Measurements from ENCODE around the gene PNPLA7.

Gene PNPLA7

GRCh38 chr9:137497921-137498719 lies 52.1 kb downstream of the PNPLA7 start:
- CTCF ChIA-PET: interaction anchor here (0.6 kb wide), 1 partner anchor 118 kb away, joined by 3 read pairs; no protein-coding TSS in a partner anchor
- no peak overlapping the region for H3K27ac ChIP-seq
- no peak for DNase-seq (ENCODE audit: low spot score)
- TF ChIP-seq, protein P1, sequence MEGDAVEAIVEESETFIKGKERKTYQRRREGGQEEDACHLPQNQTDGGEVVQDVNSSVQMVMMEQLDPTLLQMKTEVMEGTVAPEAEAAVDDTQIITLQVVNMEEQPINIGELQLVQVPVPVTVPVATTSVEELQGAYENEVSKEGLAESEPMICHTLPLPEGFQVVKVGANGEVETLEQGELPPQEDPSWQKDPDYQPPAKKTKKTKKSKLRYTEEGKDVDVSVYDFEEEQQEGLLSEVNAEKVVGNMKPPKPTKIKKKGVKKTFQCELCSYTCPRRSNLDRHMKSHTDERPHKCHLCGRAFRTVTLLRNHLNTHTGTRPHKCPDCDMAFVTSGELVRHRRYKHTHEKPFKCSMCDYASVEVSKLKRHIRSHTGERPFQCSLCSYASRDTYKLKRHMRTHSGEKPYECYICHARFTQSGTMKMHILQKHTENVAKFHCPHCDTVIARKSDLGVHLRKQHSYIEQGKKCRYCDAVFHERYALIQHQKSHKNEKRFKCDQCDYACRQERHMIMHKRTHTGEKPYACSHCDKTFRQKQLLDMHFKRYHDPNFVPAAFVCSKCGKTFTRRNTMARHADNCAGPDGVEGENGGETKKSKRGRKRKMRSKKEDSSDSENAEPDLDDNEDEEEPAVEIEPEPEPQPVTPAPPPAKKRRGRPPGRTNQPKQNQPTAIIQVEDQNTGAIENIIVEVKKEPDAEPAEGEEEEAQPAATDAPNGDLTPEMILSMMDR (conservative IDR thresholded peaks at IDR 0.05; ENCODE audit: low read depth): no peak
- POLR2A ChIA-PET (ENCODE audit: low non-redundant PET): no interaction called here

DNA sequence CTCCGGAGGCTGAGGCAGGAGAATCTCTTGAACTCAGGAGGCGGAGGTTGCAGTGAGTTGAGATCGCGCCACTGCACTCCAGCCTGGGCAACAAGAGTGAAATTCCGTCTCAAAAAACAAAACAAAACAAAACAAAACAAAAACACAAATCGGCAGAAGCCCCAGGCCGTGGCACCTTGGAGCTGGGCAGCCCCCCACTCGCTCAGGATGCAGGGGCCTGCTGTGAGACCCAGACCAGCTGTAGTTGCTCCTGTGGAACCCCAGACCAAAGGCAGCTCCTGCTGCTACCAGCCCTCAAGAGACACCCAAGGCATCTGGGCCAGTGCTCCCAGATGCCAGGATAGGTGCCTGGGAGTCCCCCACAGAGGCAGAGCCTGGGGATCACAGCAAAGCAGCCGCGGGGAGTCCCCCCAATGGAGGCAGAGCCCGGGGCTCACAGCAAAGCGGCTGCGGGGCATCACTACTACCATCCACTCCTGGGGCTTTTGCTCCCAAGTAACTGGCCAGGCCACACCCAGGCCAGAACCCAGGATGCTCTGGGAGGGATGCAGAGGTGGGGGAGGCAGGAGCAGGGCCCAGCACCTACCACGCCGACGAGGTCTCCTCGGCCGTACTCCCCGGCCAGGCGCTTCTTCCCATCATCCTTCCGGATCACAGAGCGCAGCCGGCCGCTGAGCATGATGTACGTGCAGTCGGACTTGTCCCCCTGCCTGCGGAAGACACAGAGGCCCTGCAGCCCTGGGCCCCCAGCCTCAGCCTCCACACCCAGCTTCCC lies 53.4 kb downstream of the PNPLA7 start:
- POLR2A ChIA-PET (ENCODE audit: low non-redundant PET): interaction anchor here (0.6 kb wide), 1 partner anchor 10 kb away, joined by 4 read pairs; no protein-coding TSS in a partner anchor
- TF ChIP-seq, protein P1 (conservative IDR thresholded peaks at IDR 0.05; ENCODE audit: low read depth): no peak
- CTCF ChIA-PET: interaction anchor here (0.6 kb wide), 1 partner anchor 10 kb away, joined by 6 read pairs; no protein-coding TSS in a partner anchor
- H3K27ac ChIP-seq: no peak overlapping the region
- DNase-seq (ENCODE audit: low spot score): no peak

DNA sequence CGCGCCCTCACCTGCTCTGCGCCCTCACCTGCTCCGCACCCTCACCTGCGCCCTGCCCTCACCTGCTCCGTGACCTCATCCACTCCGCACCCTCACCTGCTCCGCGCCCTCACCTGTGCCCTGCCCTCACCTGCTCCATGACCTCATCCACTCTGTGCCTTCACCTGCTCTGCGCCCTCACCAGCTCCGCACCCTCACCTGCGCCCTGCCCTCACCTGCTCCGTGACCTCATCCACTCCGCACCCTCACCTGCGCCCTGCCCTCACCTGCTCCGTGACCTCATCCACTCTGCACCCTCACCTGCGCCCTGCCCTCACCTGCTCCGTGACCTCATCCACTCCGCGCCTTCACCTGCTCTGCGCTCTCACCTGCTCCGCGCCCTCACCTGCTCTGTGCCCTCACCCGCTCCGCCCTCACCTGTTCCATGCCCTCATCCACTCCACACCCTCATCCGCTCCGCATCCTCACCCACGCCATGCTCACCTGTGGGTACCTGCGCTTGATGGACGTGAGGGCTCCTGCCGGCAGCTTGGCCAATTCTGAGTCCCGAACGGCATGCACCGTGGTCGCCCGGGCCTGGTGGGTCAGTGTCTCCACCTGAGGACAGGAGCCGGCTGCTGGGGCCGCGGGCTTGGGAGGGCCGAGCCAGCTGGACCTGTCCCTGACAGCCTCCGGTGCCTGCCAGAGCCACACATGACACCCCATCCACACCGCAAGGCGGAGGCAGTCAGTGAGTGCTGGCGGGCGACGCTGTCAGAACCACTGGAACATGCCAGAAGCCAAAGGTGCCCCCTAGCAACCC lies 55.5 kb downstream of the PNPLA7 start:
- H3K27ac ChIP-seq: no peak overlapping the region
- no peak for DNase-seq (ENCODE audit: low spot score)
- ChIA-PET CTCF (interaction anchor here (0.6 to 1.3 kb wide), 3 partner anchors 10 to 259 kb away, joined by 3 read pairs; partner anchors contain the start of gene NRARP), POLR2A (ENCODE audit: low non-redundant PET) (interaction anchor here (0.8 kb wide), 1 partner anchor 32 kb away, joined by 3 read pairs; no protein-coding TSS in a partner anchor)
- TF ChIP-seq, protein P1 (conservative IDR thresholded peaks at IDR 0.05; ENCODE audit: low read depth): no peak

DNA sequence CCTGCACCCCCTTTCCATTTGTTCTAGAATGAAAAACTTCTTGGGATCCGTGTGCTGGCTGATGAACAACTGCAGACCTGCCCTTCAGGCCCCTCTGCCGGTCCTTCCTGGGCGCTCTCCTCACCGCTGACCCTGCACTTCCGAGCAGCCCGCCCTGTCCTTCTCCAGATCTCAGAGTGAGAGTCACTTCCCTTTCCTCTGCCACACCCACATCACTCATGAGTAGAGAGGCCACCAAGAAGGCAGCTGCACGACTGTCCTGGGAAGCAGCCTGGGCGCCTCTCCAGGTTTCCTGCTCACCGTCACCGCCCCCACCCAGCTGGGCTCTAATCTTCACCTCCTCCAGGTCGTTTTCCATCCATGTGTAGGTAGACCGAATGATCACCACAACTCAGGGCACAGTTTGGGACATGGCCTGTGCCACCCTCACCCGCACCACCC lies 56.1 kb downstream of the PNPLA7 start:
- no peak for DNase-seq (ENCODE audit: low spot score)
- CTCF ChIA-PET: interaction anchor here (1.3 kb wide), 1 partner anchor 192 kb away, joined by 3 read pairs; the partner anchor contains the start of gene NRARP
- peak overlapping the region; percentile 33 for H3K27ac ChIP-seq
- TF ChIP-seq, protein P1 (conservative IDR thresholded peaks at IDR 0.05; ENCODE audit: low read depth): no peak
- POLR2A ChIA-PET (ENCODE audit: low non-redundant PET): interaction anchor here (0.8 kb wide), 1 partner anchor 31 kb away, joined by 3 read pairs; no protein-coding TSS in a partner anchor

DNA sequence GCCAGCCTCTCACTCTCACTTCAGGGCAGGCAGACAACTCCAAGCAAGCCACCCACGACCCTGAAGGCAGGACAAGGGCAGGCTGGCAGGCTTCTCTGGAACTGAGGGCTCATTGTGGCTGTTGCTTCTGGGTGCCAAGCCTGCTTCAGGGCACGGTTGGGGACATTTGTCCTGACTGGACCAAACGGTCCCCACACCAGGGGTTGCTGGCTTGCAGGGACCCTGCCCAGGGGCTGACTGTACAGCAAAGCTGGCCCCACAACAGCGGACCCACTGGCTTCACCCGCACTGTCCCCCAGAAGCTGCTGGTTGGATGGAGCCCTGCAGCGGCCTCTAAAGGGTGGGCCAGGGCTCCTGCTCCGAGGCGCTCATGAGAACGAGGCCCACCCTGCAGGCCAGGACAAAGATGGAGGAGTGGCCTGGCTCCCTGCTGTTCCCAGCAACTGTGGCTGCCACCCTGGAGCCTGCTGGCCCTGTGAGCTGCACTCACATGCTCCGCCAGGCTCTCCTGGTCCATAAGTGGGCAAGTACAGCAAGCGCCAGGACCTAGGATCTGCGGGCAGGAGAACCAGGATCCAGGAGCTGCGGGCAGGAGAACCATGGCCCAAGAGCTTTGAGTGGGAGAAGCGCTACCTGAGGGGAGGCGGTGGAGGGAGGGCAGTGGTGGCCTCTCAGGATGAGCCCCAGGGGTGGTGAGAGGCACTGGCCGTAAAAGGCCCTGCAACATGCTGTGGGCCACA lies 56.7 kb downstream of the PNPLA7 start:
- H3K27ac ChIP-seq: peak overlapping the region; percentile 33
- DNase-seq (ENCODE audit: low spot score): no peak
- TF ChIP-seq, protein P1 (conservative IDR thresholded peaks at IDR 0.05; ENCODE audit: low read depth): no peak
- CTCF ChIA-PET: no interaction called here
- POLR2A ChIA-PET (ENCODE audit: low non-redundant PET): interaction anchor here (0.8 kb wide), 1 partner anchor 31 kb away, joined by 3 read pairs; no protein-coding TSS in a partner anchor

Data from RWPE1 (cell line).